HCT116 (cell line): ENCODE results near the gene IPCEF1. TPM values are rescaled to one million over a fixed set of nuclear protein-coding genes. Genes with fewer than 3 reads are reported as not detected.
A peak's percentile ranks its signal among the peaks of the same experiment; 100 is the strongest.

Experiments used
- ATAC-seq: fragments of 200-7000 bp; cut with Tn5 transposase; 2 replicates; pipeline ENCODE4 v1.9.1; 2020; ENCODE audit warnings: mild to moderate bottlenecking, moderate library complexity
- BruUV-seq: library from RNA; stranded (reverse); fragments of 400-500 nt; replicated peaks from 2 replicates; lab custom pipeline; 2021; lab: Mats Ljungman, UMichigan
- CTCF ChIA-PET: fragments of 300-600 bp; sonication (Branson Sonifier 250); formaldehyde crosslinking; loops from one replicate; lab custom pipeline; 2021; ENCODE audit warnings: antibody characterized with exemption; lab: Charles Lee
- POLR2A ChIA-PET: fragments of 300-600, 350-600 bp; sonication (Branson Sonifier 250); formaldehyde crosslinking; loops from one replicate; lab custom pipeline; 2021; ENCODE audit warnings: antibody characterized with exemption; lab: Charles Lee
- RAD21 ChIA-PET, 2 experiments: fragments of 300-600 bp; sonication (Branson Sonifier 250); formaldehyde crosslinking; loops; one replicate each; lab custom pipeline; 2023; ENCODE audit warnings: low total read pairs in 2 of 2; ENCODE audit not compliant: uncharacterized antibody in 2 of 2, unreplicated experiment in 2 of 2, low non-redundant PET in 1 of 2; lab: Charles Lee
- DNase-seq: peaks from one replicate; pipeline ENCODE4 v3.0.0-alpha.2; 2010; ENCODE audit warnings: low read depth, low spot score
- H2AFZ ChIP-seq: fragments of 200-600 bp; shearing (Covaris generic), sonication (generic); 2 replicates; pipeline ENCODE4 v1.6.1; 2017; ENCODE audit warnings: low read depth, mixed run types, mixed read lengths, antibody characterized with exemption, low read length; ENCODE audit not compliant: poor library complexity, severe bottlenecking
- H3K27ac ChIP-seq: 2 replicates; pipeline ENCODE4 v1.5.1; 2012; ENCODE audit warnings: low read depth, low read length
- H3K27me3 ChIP-seq: fragments of 200-600 bp; sonication (generic); 2 replicates; pipeline ENCODE4 v1.6.1; 2016; ENCODE audit warnings: mixed run types, low read length, mixed read lengths; ENCODE audit not compliant: insufficient read depth
- H3K36me3 ChIP-seq, 2 experiments: fragments of 200-500 bp in 1 of 2; fragments of 200-600 bp in 1 of 2; sonication (Bioruptor generic) in 1 of 2; sonication (generic) in 1 of 2; 2 replicates each; pipeline versions ENCODE4 v1.5.1 to v1.6.1; 2014 to 2016; ENCODE audit warnings: low read length in 2 of 2, inconsistent platforms in 1 of 2, mixed read lengths in 1 of 2, mixed run types in 1 of 2; ENCODE audit not compliant: insufficient read depth in 2 of 2, control insufficient read depth in 1 of 2
- H3K4me1 ChIP-seq, 2 experiments: fragments of 200-600 bp in 1 of 2; sonication (generic) in 1 of 2; 2 replicates each; pipeline versions ENCODE4 v1.5.1 to v1.6.1; 2012 to 2017; ENCODE audit warnings: low read length in 2 of 2, inconsistent platforms in 1 of 2, mild to moderate bottlenecking in 1 of 2, mixed read lengths in 1 of 2, mixed run types in 1 of 2, moderate library complexity in 1 of 2; ENCODE audit not compliant: insufficient read depth in 2 of 2, control insufficient read depth in 1 of 2
- H3K4me2 ChIP-seq: fragments of 200-600 bp; sonication (generic); 2 replicates; pipeline ENCODE4 v1.6.1; 2017; ENCODE audit warnings: mixed run types, low read length, mixed read lengths
- H3K4me3 ChIP-seq, 2 experiments: fragments of 200-600 bp in 1 of 2; sonication (generic) in 1 of 2; replicated peaks in 1 of 2; 2 replicates each; pipeline ENCODE4 v1.5.1; 2011 to 2016; ENCODE audit warnings: low read length in 2 of 2, control low read depth in 1 of 2, low read depth in 1 of 2, mild to moderate bottlenecking in 1 of 2, mixed read lengths in 1 of 2, mixed run types in 1 of 2
- H3K79me2 ChIP-seq: fragments of 200-600 bp; sonication (generic); 2 replicates; pipeline ENCODE4 v1.6.1; 2017; ENCODE audit warnings: mild to moderate bottlenecking, mixed run types, low read length, moderate library complexity, mixed read lengths; ENCODE audit not compliant: insufficient read depth
- H3K9ac ChIP-seq: fragments of 200-600 bp; sonication (generic); 2 replicates; pipeline ENCODE4 v1.6.1; 2016; ENCODE audit warnings: low read length, mixed read lengths
- H3K9me2 ChIP-seq: fragments of 200-600 bp; sonication (generic), shearing (Covaris generic); 2 replicates; pipeline ENCODE4 v1.6.1; 2017; ENCODE audit warnings: mixed run types, mild to moderate bottlenecking, moderate library complexity; ENCODE audit not compliant: insufficient read depth
- H3K9me3 ChIP-seq, 2 experiments: fragments of 200-500 bp in 1 of 2; fragments of 200-600 bp in 1 of 2; sonication (Bioruptor generic) in 1 of 2; sonication (generic) in 1 of 2; 2 replicates each; pipeline ENCODE4 v1.6.1; 2014 to 2017; ENCODE audit warnings: low read length in 2 of 2, mixed read lengths in 2 of 2, inconsistent platforms in 1 of 2, low read depth in 1 of 2, mild to moderate bottlenecking in 1 of 2, mixed run types in 1 of 2, moderate library complexity in 1 of 2; ENCODE audit not compliant: control insufficient read depth in 1 of 2, insufficient read depth in 1 of 2
- H4K20me1 ChIP-seq: fragments of 200-600 bp; sonication (generic), shearing (Covaris generic); 2 replicates; pipeline ENCODE4 v1.6.1; 2017; ENCODE audit warnings: mixed run types, mild to moderate bottlenecking, moderate library complexity; ENCODE audit not compliant: insufficient read depth
- ELF1 ChIP-seq: IDR thresholded peaks from 2 replicates; pipeline ENCODE4 v1.6.1; 2012; ENCODE audit warnings: low read depth, borderline replicate concordance
- JUND ChIP-seq: IDR thresholded peaks from 2 replicates; pipeline ENCODE4 v1.6.1; 2012
- POLR2AphosphoS5 ChIP-seq: IDR thresholded peaks from 2 replicates; pipeline ENCODE4 v1.6.1; 2011; ENCODE audit warnings: mild to moderate bottlenecking, low read depth, low read length, moderate library complexity
- TCF7L2 ChIP-seq: IDR thresholded peaks from 2 replicates; pipeline ENCODE4 v1.7.0; 2011; ENCODE audit warnings: borderline replicate concordance, inconsistent platforms; ENCODE audit not compliant: insufficient read depth, insufficient read length; ENCODE audit errors: extremely low read depth
- ZNF274 ChIP-seq: fragments of 200-500 bp; sonication (Bioruptor generic); IDR thresholded peaks from 2 replicates; pipeline ENCODE4 v1.6.1; 2014; ENCODE audit warnings: mild to moderate bottlenecking, low read depth, low read length, inconsistent platforms
- intact Hi-C: fragments of 100-400 bp; cut with micrococcal nuclease; formaldehyde crosslinking; loops from 2 replicates; pipeline ENCODE4 v1.10.0; 2022
- total RNA-seq: library from RNA; stranded (reverse); gene quantifications from one replicate; pipeline ENCODE4 v1.2.1, GENCODE V29; 2021; ENCODE audit not compliant: unreplicated experiment
- TF ChIP-seq, protein P1 (sequence below): IDR thresholded peaks from 2 replicates; pipeline ENCODE4 v1.6.1; 2012
- TF ChIP-seq, protein P2 (sequence below): IDR thresholded peaks from 2 replicates; pipeline ENCODE4 v1.6.1; 2012

Gene IPCEF1
- total RNA-seq, 1 experiment from 2014 or later, result 0.32 TPM

DNA sequence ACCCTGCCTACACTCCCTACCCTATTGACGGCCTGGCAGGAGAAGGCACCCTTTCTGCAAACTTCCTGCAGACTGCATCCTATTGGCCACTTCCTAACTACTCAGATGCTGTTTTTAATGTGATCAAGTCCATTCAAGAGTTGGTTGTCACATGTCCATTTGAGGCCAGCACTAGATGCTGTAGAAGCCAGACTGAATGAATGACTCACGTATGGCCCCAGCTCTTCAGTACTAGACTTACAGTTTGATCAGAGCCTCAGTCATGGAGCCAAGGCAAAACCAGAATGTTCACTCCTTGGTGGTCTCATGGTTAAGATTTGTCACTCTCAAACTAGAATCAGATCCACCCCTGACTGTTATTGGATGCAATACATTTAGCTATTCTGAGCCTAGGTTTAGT is 215.9 kb downstream of the IPCEF1 start:
- H3K36me3 ChIP-seq, result no peaks in the 10 kb centered on the region
- no peaks in the 10 kb centered on the region for H3K79me2 ChIP-seq
- no TSS peak for BruUV-seq
- H3K27me3 ChIP-seq, result no peaks in the 10 kb centered on the region
- no peak overlapping the region for H3K4me3 ChIP-seq
- RAD21 ChIA-PET, result no interaction called here
- H3K4me1 ChIP-seq, result no peaks in the 10 kb centered on the region
- no peaks in the 10 kb centered on the region for H3K9me2 ChIP-seq
- H3K4me2 ChIP-seq, result no peak overlapping the region
- TF ChIP-seq TCF7L2 (no peak), POLR2AphosphoS5 (no peak)
- TF ChIP-seq, protein P1, sequence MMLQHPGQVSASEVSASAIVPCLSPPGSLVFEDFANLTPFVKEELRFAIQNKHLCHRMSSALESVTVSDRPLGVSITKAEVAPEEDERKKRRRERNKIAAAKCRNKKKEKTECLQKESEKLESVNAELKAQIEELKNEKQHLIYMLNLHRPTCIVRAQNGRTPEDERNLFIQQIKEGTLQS, result no peak
- CTCF ChIA-PET, result no interaction called here
- POLR2A ChIA-PET, result no interaction called here
- H3K27ac ChIP-seq, result no peak overlapping the region
- no peak overlapping the region for H2AFZ ChIP-seq
- no peaks in the 10 kb centered on the region for H3K9me3 ChIP-seq
- no peaks in the 10 kb centered on the region for H4K20me1 ChIP-seq
- DNase-seq, result no peak
- intact Hi-C loops, result no loop called here
- H3K9ac ChIP-seq, result no peak overlapping the region
- peak; percentile 66; the same call in 1 of the 2 replicates for ATAC-seq

DNA sequence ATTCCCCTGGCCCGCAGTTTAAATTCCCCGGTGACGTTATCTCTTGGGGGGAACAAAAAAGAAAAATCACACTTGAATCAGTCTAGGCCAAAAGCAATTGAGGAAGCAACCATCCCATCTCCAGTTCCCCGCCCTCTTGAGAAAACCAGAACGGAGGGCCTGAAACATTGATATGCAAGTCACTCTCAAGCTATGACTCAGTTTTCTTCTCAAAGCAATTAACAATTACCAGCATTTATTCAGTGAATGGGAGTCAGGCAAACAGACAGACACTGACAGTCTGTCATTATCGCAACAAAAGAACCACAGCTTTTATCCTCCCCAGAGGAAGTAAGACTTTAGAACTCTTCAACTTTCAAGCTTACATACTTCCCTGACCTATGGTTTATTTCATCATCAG is 216.7 kb downstream of the IPCEF1 start:
- ChIA-PET POLR2A (no interaction called here), RAD21 (no interaction called here), CTCF (no interaction called here)
- Histone ChIP-seq H3K36me3 (no peaks in the 10 kb centered on the region), H3K79me2 (no peaks in the 10 kb centered on the region), H3K27me3 (no peaks in the 10 kb centered on the region), H2AFZ (no peak overlapping the region), H3K9ac (no peak overlapping the region), H3K4me3 (no peak overlapping the region), H3K9me3 (no peaks in the 10 kb centered on the region), H3K27ac (no peak overlapping the region), H3K9me2 (no peaks in the 10 kb centered on the region), H3K4me2 (no peak overlapping the region), H3K4me1 (no peaks in the 10 kb centered on the region), H4K20me1 (no peaks in the 10 kb centered on the region)
- no TSS peak for BruUV-seq
- no peak for DNase-seq
- intact Hi-C loops, result no loop called here
- no peak for TF ChIP-seq ZNF274
- no peak for TF ChIP-seq ELF1
- TF ChIP-seq, protein P2, sequence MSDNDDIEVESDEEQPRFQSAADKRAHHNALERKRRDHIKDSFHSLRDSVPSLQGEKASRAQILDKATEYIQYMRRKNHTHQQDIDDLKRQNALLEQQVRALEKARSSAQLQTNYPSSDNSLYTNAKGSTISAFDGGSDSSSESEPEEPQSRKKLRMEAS, result no peak
- no peak for TF ChIP-seq JUND
- no peak for ATAC-seq
